H1 (cell line): ENCODE data around the gene DHX36. TPM values are rescaled to one million over a fixed set of nuclear protein-coding genes. Genes with fewer than 3 reads are reported as not detected.

Source experiments
- CTCF ChIA-PET: fragments of 300-600 bp; sonication (Branson Sonifier 250); formaldehyde crosslinking; loops from one replicate; lab custom pipeline; 2021; ENCODE audit not compliant: partially characterized antibody; lab: Charles Lee
- POLR2A ChIA-PET: fragments of 300-600 bp; sonication (Branson Sonifier 250); formaldehyde crosslinking; loops from one replicate; lab custom pipeline; 2021; ENCODE audit warnings: inconsistent platforms; ENCODE audit not compliant: partially characterized antibody; lab: Charles Lee
- DNase-seq, 2 experiments: peaks; one replicate each; pipeline versions ENCODE4 v3.0.0 to v3.0.0-alpha.2; 2010 to 2022; ENCODE audit warnings: low spot score in 2 of 2, low read depth in 1 of 2, mixed read lengths in 1 of 2
- FAIRE-seq: peaks from 2 replicates; lab custom pipeline; 2011; peaks lifted over from hg19 to GRCh38; lab: Jason Lieb, UNC
- H2AFZ ChIP-seq: 2 replicates; pipeline ENCODE4 v1.8.1; 2012; ENCODE audit warnings: low read length, inconsistent platforms
- H2AK5ac ChIP-seq: 2 replicates; pipeline ENCODE4 v1.6.1; 2013; ENCODE audit warnings: low read depth, low read length
- H2BK120ac ChIP-seq: replicated peaks from 2 replicates; pipeline ENCODE3; 2013; ENCODE audit warnings: low read depth, low read length, inconsistent platforms
- H2BK12ac ChIP-seq: 2 replicates; pipeline ENCODE4 v1.6.1; 2013; ENCODE audit warnings: low read depth, low read length
- H2BK15ac ChIP-seq: 2 replicates; pipeline ENCODE4 v1.6.1; 2013; ENCODE audit warnings: low read length
- H2BK20ac ChIP-seq: 2 replicates; pipeline ENCODE4 v1.6.1; 2013; ENCODE audit warnings: low read length
- H2BK5ac ChIP-seq: 2 replicates; pipeline ENCODE4 v1.6.1; 2013; ENCODE audit warnings: low read depth, low read length
- H3K14ac ChIP-seq: 2 replicates; pipeline ENCODE4 v1.6.1; 2013; ENCODE audit warnings: inconsistent platforms; ENCODE audit not compliant: insufficient read length
- H3K18ac ChIP-seq: 2 replicates; pipeline ENCODE4 v1.6.1; 2013; ENCODE audit warnings: low read length; ENCODE audit errors: extremely low read depth
- H3K23ac ChIP-seq: 2 replicates; pipeline ENCODE4 v1.6.1; 2013; ENCODE audit warnings: inconsistent platforms; ENCODE audit not compliant: insufficient read length
- H3K23me2 ChIP-seq: 2 replicates; pipeline ENCODE4 v1.6.1; 2013; ENCODE audit warnings: low read depth, low read length
- H3K27ac ChIP-seq: 2 replicates; pipeline ENCODE4 v1.6.1; 2011; ENCODE audit warnings: low read depth, low read length, inconsistent platforms
- H3K27me3 ChIP-seq, 4 experiments: replicated peaks in 1 of 4; 1 replicate in 1 of 4; 2 replicates in 3 of 4; pipeline versions ENCODE4 v1.6.1 to v1.8.1; 2011 to 2013; ENCODE audit warnings: low read length in 3 of 4, mild to moderate bottlenecking in 3 of 4, inconsistent platforms in 2 of 4, mixed read lengths in 2 of 4, moderate library complexity in 1 of 4; ENCODE audit not compliant: control insufficient read depth in 3 of 4, insufficient read depth in 3 of 4; ENCODE audit errors: extremely low read depth in 1 of 4
- H3K36me3 ChIP-seq, 4 experiments: 2 replicates each; pipeline versions ENCODE4 v1.6.1 to v1.8.1; 2011 to 2013; ENCODE audit warnings: mild to moderate bottlenecking in 4 of 4, low read length in 3 of 4, moderate library complexity in 2 of 4, control low read depth in 1 of 4, inconsistent platforms in 1 of 4; ENCODE audit not compliant: insufficient read depth in 4 of 4, control insufficient read depth in 2 of 4
- H3K4ac ChIP-seq: replicated peaks from 2 replicates; pipeline ENCODE3; 2013; ENCODE audit warnings: low read length, low read depth, mixed read lengths, inconsistent platforms; ENCODE audit not compliant: insufficient read length
- H3K4me1 ChIP-seq, 4 experiments: replicated peaks in 1 of 4; 1 replicate in 1 of 4; 2 replicates in 3 of 4; pipeline versions ENCODE4 v1.6.1 to v1.8.1; 2011 to 2013; ENCODE audit warnings: low read length in 3 of 4, inconsistent platforms in 2 of 4, mixed read lengths in 1 of 4; ENCODE audit not compliant: insufficient read depth in 4 of 4, control insufficient read depth in 3 of 4
- H3K4me2 ChIP-seq, 2 experiments: 2 replicates each; pipeline versions ENCODE4 v1.6.1 to v1.8.1; 2011 to 2013; ENCODE audit warnings: low read depth in 2 of 2, low read length in 2 of 2, control low read depth in 1 of 2, inconsistent platforms in 1 of 2, mild to moderate bottlenecking in 1 of 2; ENCODE audit not compliant: insufficient read depth in 1 of 2
- H3K4me3 ChIP-seq, 4 experiments: fragments of 200-600, 300-600 bp in 1 of 4; sonication (generic), shearing (Covaris generic), sonication (Bioruptor Twin) in 1 of 4; 2 replicates each; pipeline versions ENCODE4 v1.5.1 to v1.8.1; 2011 to 2016; ENCODE audit warnings: low read length in 4 of 4, low read depth in 3 of 4, control low read depth in 2 of 4, inconsistent platforms in 2 of 4, mild to moderate bottlenecking in 2 of 4, mixed read lengths in 1 of 4, moderate library complexity in 1 of 4; ENCODE audit not compliant: insufficient read depth in 2 of 4; ENCODE audit errors: extremely low read depth in 1 of 4
- H3K56ac ChIP-seq: replicated peaks from 2 replicates; pipeline ENCODE3; 2013; ENCODE audit warnings: low read depth, mild to moderate bottlenecking, mixed read lengths, low read length, inconsistent platforms; ENCODE audit not compliant: insufficient read length
- H3K79me1 ChIP-seq: 2 replicates; pipeline ENCODE4 v1.6.1; 2013; ENCODE audit warnings: low read depth, low read length, control low read depth
- H3K79me2 ChIP-seq, 2 experiments: 2 replicates each; pipeline versions ENCODE4 v1.6.1 to v1.8.1; 2012 to 2013; ENCODE audit warnings: low read length in 2 of 2, mild to moderate bottlenecking in 2 of 2, inconsistent platforms in 1 of 2; ENCODE audit not compliant: insufficient read depth in 2 of 2, control insufficient read depth in 1 of 2
- H3K9ac ChIP-seq, 4 experiments: replicated peaks in 1 of 4; 1 replicate in 1 of 4; 2 replicates in 3 of 4; pipeline versions ENCODE4 v1.6.1 to v1.8.1; 2011 to 2013; ENCODE audit warnings: low read depth in 3 of 4, low read length in 3 of 4, control low read depth in 2 of 4, mild to moderate bottlenecking in 2 of 4, moderate library complexity in 2 of 4, inconsistent platforms in 1 of 4; ENCODE audit errors: extremely low read depth in 1 of 4
- H3K9me3 ChIP-seq, 2 experiments: 2 replicates each; pipeline versions ENCODE4 v1.6.1 to v1.8.1; 2012 to 2013; ENCODE audit warnings: mild to moderate bottlenecking in 2 of 2, moderate library complexity in 2 of 2, control low read depth in 1 of 2, inconsistent platforms in 1 of 2, low read depth in 1 of 2, low read length in 1 of 2, mixed read lengths in 1 of 2; ENCODE audit not compliant: insufficient read depth in 2 of 2
- H4K20me1 ChIP-seq, 2 experiments: replicated peaks in 1 of 2; 2 replicates each; pipeline versions ENCODE3 to v1.8.1; 2011 to 2013; ENCODE audit warnings: inconsistent platforms in 2 of 2, low read length in 2 of 2, mild to moderate bottlenecking in 1 of 2; ENCODE audit not compliant: insufficient read depth in 2 of 2, control insufficient read depth in 1 of 2
- H4K5ac ChIP-seq: 2 replicates; pipeline ENCODE4 v1.6.1; 2013; ENCODE audit warnings: low read length, low read depth, mixed read lengths, inconsistent platforms; ENCODE audit not compliant: insufficient read length
- H4K8ac ChIP-seq: 2 replicates; pipeline ENCODE4 v1.8.0; 2013; ENCODE audit warnings: mild to moderate bottlenecking, moderate library complexity, low read length, inconsistent platforms; ENCODE audit not compliant: insufficient read depth; ENCODE audit errors: extremely low read depth
- H4K91ac ChIP-seq: replicated peaks from 2 replicates; pipeline ENCODE3; 2013; ENCODE audit warnings: low read length, mixed read lengths, inconsistent platforms; ENCODE audit not compliant: insufficient read length
- ASH2L ChIP-seq: fragments of 200-600, 300-600 bp; sonication (generic); IDR thresholded peaks from one replicate; pipeline ENCODE4 v1.7.1; 2017; ENCODE audit warnings: low read length
- CBX5 ChIP-seq: fragments of 300-800, 300-1000 bp; sonication (generic); IDR thresholded peaks from 2 replicates; pipeline ENCODE4 v1.7.1; 2016; ENCODE audit warnings: antibody characterized with exemption, low read length, low read depth
- CBX8 ChIP-seq: fragments of 300-800, 300-1000 bp; sonication (generic); IDR thresholded peaks from 2 replicates; pipeline ENCODE4 v1.7.1; 2016; ENCODE audit warnings: low read depth, low read length, borderline replicate concordance
- CTCF ChIP-seq, 3 experiments: IDR thresholded peaks; 1 replicate in 2 of 3; 2 replicates in 1 of 3; pipeline versions ENCODE4 v1.5.1 to v1.6.1; 2011; ENCODE audit warnings: low read length in 3 of 3, mild to moderate bottlenecking in 3 of 3, inconsistent platforms in 2 of 3, low read depth in 1 of 3, moderate library complexity in 1 of 3; ENCODE audit not compliant: insufficient read depth in 1 of 3; ENCODE audit errors: control extremely low read depth in 1 of 3
- EP300 ChIP-seq, 2 experiments: IDR thresholded peaks; 1 replicate in 1 of 2; 2 replicates in 1 of 2; pipeline ENCODE4 v1.6.1; 2011 to 2012; ENCODE audit warnings: low read depth in 2 of 2, low read length in 2 of 2, mild to moderate bottlenecking in 2 of 2, borderline replicate concordance in 1 of 2, inconsistent platforms in 1 of 2, moderate library complexity in 1 of 2
- HDAC6 ChIP-seq: IDR thresholded peaks from one replicate; pipeline ENCODE4 v1.7.1; 2012; ENCODE audit warnings: low read depth, mild to moderate bottlenecking, inconsistent platforms, low read length, moderate library complexity
- KDM1A ChIP-seq: fragments of 200-600, 300-600 bp; sonication (generic); IDR thresholded peaks from 2 replicates; pipeline ENCODE4 v1.7.1; 2016; ENCODE audit warnings: mild to moderate bottlenecking, low read length, borderline replicate concordance
- PHF8 ChIP-seq: fragments of 200-600 bp; sonication (generic); conservative IDR thresholded peaks from 2 replicates; pipeline ENCODE4 v1.7.1; 2012; ENCODE audit warnings: low read depth, mild to moderate bottlenecking, inconsistent platforms, low read length, moderate library complexity
- SRF ChIP-seq: IDR thresholded peaks from 2 replicates; pipeline ENCODE4 v1.6.1; 2011; ENCODE audit warnings: mild to moderate bottlenecking, low read depth, low read length, moderate library complexity
- ZNF274 ChIP-seq: IDR thresholded peaks from 2 replicates; pipeline ENCODE4 v1.7.0; 2012; ENCODE audit warnings: low read length, borderline replicate concordance; ENCODE audit errors: extremely low read depth
- WGBS, 2 experiments: shearing (Covaris generic) in 1 of 2; methylation state at CpG; one replicate each; pipeline versions ENCODE4 v1.1.6 to v1.1.7; 2013 to 2015; ENCODE audit warnings: low lambda C conversion rate in 2 of 2, mixed read lengths in 2 of 2, inconsistent platforms in 1 of 2, low coverage in 1 of 2, missing lambda C conversion rate in 1 of 2; ENCODE audit not compliant: insufficient replicate concordance in 2 of 2, insufficient coverage in 1 of 2, insufficient read length in 1 of 2; ENCODE audit errors: extremely low coverage in 1 of 2, missing lambda C conversion rate in 1 of 2; 5-methylcytosine and 5-hydroxymethylcytosine counted together
- polyA plus RNA-seq, 7 experiments: library from polyadenylated mRNA; depleted of rRNA in 3 of 7; stranded (reverse) in 5 of 7; unstranded in 2 of 7; fragments of >200 nt in 5 of 7; fragments of 200-250 nt in 2 of 7; gene quantifications; 1 replicate in 5 of 7; 2 replicates in 1 of 7; 4 replicates in 1 of 7; pipeline versions ENCODE4 v1.2.1 to v1.2.3, GENCODE V29; 2011 to 2013; ENCODE audit warnings: missing spikeins in 2 of 7, mixed read lengths in 2 of 7
- total RNA-seq: library from RNA; stranded (reverse); fragmentation: NEBNext Ultra II Directional; extraction: Animal tissue kit (Norgen Biotek cat#: 25700); gene quantifications from 2 replicates; pipeline ENCODE4 v1.2.1, GENCODE V29; 2021
- TF ChIP-seq, protein P1 (sequence below): IDR thresholded peaks from 2 replicates; pipeline ENCODE4 v1.6.1; 2012; ENCODE audit warnings: inconsistent platforms

DHX36 gene
- total and polyA plus RNA-seq, 2 of the 8 experiments (the other 6 are each of a cell fraction or from before 2014, with no cell fraction given), result 44.9 to 131 TPM

GRCh38 chr3:154301561-154301960 is 22.7 kb downstream of the DHX36 start:
- H3K4ac ChIP-seq, result no peak overlapping the region
- no peak overlapping the region for H3K27ac ChIP-seq
- no peak overlapping the region for H3K18ac ChIP-seq
- no peaks in the 10 kb centered on the region for H3K27me3 ChIP-seq
- H4K91ac ChIP-seq, result no peak overlapping the region
- H3K36me3 ChIP-seq, result peaks cover 17 to 91% (median 58%) of the 10 kb centered on the region in 4 experiments
- H2AFZ ChIP-seq, result no peak overlapping the region
- H4K8ac ChIP-seq, result no peak overlapping the region
- H2AK5ac ChIP-seq, result no peak overlapping the region
- FAIRE-seq, result no peak
- no peak overlapping the region for H2BK12ac ChIP-seq
- POLR2A ChIA-PET, result no interaction called here
- 86% methylated on average over 3 of the region's 3 CpGs; no CpG with 5 or more reads in 1 of the 2 experiments for WGBS, 2 experiments
- no peak overlapping the region for H2BK5ac ChIP-seq
- no peak overlapping the region for H3K14ac ChIP-seq
- no peak overlapping the region for H3K4me3 ChIP-seq
- H3K23ac ChIP-seq, result no peak overlapping the region
- no peak overlapping the region for H2BK20ac ChIP-seq
- H3K4me1 ChIP-seq, result no peaks in the 10 kb centered on the region
- H3K79me1 ChIP-seq, result no peaks in the 10 kb centered on the region
- no peak overlapping the region for H3K4me2 ChIP-seq
- H2BK15ac ChIP-seq, result no peak overlapping the region
- no peaks in the 10 kb centered on the region for H3K23me2 ChIP-seq
- H2BK120ac ChIP-seq, result no peak overlapping the region
- H3K9me3 ChIP-seq, result no peaks in the 10 kb centered on the region
- no peak overlapping the region for H4K5ac ChIP-seq
- no peak overlapping the region for H3K9ac ChIP-seq
- CTCF ChIA-PET, result interaction anchor here (0.6 to 1.5 kb wide), 3 partner anchors 10 to 18 kb away, joined by 3 to 4 read pairs (median 3); no protein-coding TSS in a partner anchor
- no peaks in the 10 kb centered on the region for H3K79me2 ChIP-seq
- H4K20me1 ChIP-seq, result peaks cover 0 to 1% of the 10 kb centered on the region in 2 experiments
- no peak for DNase-seq
- no peak overlapping the region for H3K56ac ChIP-seq
- TF ChIP-seq CBX8 (no peak), HDAC6 (no peak), CBX5 (no peak), ASH2L (no peak), CTCF (IDR thresholded peaks at IDR 0.05; ENCODE audit: control extremely low read depth in 1 of 3, insufficient read depth in 1 of 3, low read depth in 1 of 3, low read length in 3 of 3) (no peak), PHF8 (no peak), ZNF274 (no peak), SRF (no peak), KDM1A (no peak), EP300 (IDR thresholded peaks at IDR 0.05; ENCODE audit: borderline replicate concordance in 1 of 2, low read depth in 2 of 2, low read length in 2 of 2) (no peak)
- TF ChIP-seq, protein P1, sequence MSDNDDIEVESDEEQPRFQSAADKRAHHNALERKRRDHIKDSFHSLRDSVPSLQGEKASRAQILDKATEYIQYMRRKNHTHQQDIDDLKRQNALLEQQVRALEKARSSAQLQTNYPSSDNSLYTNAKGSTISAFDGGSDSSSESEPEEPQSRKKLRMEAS, result no peak
